CD4-positive, alpha-beta T cell treated with Interleukin-21 for 1 hour (primary cell): Measurements from ENCODE around the gene SUGCT.
"Not testable (repeated sequence)": the region's sequence is repeated elsewhere in the genome, so short reads cannot be mapped to it uniquely, and the experiment has no call there.

ENCODE experiments used
- DNase-seq: peaks from one replicate; pipeline ENCODE4 v3.0.0-alpha.2; 2020

SUGCT gene

DNA sequence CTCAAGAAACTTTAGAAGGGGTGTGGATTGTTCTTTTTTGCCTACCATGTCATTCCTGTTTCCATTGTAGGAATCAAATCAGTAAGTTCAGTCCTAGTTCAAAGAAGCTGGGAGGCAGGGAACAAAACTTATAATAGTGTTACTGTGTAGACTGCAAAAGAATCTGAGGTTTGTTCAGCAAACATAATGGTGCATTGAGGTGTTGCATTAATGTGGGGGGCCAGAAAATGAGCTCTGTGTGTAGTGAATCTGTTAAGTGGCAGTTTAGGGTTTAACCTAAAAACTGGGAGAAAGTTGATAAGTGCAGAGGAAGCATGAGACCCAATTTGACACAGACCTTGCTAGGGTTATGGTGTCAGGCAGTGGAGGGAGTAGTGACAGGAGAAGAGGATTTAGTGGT, 197.7 kb downstream of the SUGCT start:
- no peak for DNase-seq

DNA sequence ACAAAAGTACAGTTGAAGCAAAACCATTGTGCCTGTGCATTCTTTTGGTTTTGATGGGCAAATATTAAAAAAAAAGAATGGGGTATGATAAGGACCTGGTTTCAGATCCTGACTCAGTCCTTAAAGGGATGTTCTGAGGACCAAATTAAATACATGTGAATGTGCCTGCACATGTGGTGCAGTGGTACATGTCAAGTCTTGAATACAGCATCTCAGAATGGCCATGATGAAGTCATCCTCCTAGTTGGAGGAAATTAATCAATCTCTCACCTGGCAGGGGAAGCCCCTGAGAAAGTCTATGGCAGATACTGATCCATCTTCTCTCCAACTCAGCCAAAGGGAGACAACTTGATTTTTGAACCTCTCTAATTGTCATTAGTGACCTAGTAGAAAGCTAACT, 207.0 kb downstream of the SUGCT start:
- DNase-seq: no peak

DNA sequence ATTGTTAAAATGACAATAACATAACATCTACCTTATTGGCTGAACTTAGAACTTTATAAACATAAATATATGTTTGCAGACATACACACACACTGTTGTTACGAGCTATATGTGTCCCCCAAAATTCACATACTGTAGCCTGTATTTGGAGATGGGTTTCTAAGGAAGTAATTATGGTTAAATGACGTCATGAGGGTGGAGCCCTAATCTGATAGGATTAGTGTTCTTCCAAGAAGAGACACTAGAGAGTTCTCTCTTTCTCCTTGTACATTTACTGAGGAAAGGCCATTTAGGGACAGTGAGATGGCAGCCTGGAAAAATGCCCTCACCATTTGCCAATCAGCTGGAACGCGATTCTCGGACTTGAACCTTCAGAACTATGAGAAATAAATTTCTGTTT, 211.7 kb downstream of the SUGCT start:
- no peak for DNase-seq

DNA sequence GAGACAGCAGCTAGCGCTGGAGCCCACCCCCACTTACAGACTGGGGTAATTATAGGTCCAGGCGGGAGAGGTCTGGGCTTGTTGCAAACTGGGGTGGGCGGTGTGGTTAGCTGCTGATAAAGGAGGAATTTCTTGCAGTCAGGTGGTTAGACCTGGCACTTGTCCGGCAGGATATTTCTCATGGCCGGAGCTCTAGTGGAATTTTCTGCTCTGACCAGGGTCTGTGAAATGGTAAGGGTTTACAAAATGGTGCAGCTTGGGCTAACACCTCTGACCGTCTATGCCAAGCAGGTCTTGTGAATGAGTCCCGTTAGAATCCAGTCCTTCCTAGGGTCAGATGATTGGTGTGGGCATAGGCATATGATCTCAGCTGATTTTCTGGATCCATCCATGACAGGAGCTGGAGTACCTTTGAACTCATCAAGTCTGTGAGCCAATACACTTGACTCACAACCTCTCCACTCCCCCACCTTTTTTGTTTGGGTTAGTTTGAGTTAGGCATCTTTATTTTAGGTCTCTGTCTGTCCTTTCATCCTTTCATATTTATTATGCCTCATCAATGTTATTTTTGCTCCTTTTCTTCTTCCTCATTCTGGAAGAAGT, 213.4 kb downstream of the SUGCT start:
- no peak for DNase-seq

DNA sequence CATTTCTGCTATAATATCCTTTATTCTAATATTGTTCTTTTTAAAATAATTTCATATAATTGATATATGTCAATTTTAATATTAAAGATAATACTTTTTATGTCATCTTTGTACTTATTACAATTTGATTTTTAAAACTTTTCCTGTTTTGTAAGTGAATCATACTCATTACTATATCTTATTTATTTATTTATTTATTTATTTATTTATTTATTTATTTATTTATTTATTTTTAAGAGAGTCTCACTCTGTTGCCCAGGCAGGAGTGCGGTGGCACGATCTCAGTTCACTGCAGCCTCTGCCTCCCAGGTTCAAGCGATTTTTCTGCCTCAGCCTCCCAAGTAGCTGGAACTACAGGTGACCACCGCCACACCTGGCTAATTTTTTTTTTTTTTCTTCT, 215.3 kb downstream of the SUGCT start:
- DNase-seq: no peak

DNA sequence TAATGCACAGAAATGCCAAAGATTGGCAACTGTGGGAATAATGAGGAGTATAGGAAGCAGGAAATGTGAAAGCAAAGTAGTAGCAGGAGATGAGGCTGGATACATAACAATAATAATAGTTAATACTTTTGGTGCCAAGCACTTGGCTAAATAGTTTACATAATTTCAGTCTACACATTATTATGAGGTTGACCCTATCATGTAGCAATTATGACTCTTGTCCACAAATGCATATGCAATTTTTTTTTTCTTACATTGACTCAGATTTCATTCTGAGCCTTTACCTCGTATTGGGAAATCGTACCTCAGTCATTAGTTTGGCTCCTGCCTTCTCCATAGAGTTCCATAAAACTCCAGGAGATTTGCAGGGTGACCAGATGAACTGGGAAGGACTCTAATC, 219.9 kb downstream of the SUGCT start:
- no peak for DNase-seq

DNA sequence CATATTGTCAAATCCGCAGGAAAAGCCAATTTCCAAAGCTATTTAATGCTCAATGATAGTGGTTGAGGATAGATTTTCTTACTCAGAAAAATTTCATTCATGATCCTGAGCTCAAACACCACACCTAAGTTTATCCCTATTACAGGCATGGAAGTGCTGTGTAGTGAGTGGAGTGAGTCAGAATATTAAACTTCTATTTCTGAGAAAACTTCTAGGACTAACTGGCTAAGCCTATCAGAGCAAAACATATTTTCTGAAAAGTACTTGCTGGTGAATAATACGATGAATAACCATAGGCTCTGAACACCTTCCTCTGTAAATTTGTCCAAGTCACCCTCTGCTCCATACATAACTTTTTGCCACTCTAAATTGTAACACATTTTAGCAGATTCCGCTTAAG, 221.5 kb downstream of the SUGCT start:
- DNase-seq: no peak

DNA sequence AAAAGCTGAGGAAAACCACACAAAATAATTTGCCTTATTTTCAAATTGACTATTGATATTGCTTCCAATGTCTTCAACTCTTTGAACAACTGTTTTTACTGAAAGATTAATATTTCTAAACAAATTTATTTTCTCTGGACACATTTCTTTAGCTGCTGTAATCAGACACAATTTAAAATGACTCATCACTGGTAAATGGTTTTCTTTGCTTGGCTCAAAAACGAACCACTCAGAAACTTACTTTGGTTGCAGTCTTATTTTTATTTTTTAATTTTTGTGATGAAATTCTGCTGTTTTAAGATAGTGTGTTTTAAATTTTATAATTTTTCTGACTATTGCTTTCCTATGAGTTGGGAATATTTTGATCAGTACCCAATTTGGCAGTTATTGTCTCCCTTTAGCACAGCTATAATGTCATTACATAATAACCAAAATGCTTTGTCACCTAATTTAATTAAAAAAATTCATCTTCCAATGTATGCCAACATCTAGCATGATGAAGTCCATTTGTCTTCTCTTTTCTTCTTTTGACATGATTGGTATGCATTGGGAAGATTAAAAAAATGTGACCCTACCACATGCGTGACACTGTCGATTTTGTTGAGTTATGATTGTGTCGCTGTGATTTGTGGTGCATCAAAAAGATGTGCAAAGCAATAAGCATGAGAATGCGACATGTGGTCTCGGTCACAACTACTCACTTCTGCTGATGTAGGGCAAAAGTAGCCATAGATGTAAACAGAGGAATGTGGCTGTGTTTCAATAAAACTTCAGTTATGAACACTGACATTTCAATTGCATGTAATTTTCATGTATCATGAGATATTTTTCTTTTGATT, 222.3 kb downstream of the SUGCT start:
- DNase-seq: no peak

DNA sequence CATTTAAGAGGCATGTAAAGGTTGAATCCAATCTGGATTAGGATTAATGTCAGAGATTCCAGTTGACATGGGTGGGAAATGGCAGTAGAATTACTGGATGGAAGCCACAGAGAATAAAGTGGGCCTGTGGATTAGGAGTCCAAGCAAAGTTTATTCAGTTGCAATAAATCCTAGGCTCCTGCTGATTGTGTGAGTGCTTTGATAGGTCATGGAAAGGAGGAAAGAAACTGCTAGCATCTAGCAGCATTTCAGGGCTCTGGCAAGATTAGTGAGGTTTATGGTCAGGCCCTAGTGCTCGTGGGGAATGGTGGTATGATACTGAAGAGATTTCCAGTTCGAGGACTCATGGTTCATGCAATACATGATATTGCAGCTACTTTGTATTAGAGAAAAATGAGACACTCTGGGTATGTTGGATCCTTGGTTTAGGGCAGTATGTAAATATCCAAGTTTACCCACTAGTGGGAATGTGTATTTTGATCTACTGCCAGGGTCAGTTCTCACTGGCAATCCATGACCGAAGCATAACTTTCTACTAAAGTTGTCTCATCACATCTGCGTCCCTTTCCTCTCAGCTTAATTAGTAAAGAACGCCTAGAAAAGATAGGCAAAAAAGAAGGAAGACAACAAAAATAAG, 235.0 kb downstream of the SUGCT start:
- no peak for DNase-seq

DNA sequence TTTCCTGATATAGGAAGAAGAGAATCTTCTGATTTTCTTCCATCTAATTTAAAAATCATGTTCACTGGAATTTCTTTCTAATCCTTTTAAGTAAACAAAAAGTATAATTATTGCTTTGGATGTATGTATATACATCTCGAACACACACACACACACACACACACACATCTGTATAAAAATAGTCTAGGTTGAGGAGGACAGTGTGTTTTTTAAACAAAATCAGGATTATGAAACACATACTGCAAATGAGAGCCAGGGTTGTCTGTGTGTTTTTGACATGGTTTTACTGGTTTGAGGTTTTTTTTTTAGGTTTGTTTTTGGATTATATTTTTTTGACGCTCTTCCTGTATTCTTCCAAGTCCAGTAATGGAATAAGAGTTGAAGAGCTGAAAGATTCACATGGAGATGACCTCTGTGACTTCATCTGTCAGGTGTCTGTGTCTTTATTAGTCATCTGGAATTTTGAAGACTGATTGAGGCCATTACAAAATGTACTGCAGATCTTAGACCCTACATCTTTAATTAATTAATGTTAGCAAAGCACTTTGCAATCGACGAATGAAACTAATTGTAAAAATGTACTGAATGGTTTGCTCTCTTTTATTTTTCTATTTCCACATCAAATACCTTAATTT, 237.1 kb downstream of the SUGCT start:
- DNase-seq: no peak

DNA sequence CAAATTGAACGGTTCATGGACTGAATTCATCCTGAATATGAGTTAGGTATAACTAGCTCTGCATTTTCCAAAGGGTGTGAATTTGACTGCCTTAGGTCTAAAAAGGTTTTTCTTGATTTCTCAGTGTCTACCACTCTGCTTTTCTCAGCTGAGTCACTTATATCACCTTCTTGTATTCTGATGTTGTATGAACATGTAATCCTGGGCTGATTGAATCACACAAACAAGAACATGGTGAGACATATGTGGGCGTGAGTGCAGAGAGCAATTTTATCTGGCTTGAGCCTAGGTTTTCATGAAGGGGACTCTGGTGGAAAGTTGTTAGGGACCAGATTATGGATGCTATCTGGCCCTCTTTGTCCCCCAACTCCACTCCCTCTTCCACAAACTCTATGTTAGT, 239.8 kb downstream of the SUGCT start:
- DNase-seq: no peak

DNA sequence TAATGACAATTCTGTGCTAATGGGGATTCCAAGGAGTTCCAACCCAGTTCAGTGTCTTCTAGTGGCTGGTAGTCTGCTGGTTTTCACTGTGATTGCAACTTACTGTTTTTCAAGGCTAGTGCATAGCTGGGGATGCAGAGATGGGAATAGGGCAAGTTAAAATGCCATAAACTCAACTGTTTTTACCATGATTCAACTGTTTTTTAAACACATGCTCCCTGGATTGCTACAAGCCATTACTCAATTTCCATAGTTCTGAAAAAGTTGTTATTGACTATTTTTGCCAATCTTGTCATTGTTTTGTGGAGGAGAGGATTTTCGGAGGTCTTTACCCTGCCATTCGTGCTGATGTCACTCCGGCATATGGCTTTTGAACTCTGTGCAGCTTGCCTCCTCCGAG, 245.3 kb downstream of the SUGCT start:
- DNase-seq: no peak

DNA sequence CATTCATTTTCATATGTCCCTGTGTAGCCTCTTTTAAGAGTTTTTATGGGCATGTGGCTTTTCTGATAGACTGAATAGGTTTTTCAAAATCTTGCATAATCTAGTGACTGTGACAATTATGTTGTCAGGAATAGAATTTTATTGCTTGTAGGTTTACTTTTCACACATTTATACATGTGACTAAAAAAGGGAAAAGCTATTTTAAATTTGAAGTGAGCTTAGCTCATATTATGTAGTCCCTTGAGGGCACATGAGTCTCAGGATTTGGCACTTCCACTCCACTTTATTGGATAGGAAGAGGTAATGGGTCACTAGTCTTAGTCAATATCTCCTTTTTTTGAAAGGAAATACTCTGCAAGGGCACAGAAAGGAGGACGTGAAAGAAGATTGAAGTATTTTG, 247.3 kb downstream of the SUGCT start:
- DNase-seq: no peak

DNA sequence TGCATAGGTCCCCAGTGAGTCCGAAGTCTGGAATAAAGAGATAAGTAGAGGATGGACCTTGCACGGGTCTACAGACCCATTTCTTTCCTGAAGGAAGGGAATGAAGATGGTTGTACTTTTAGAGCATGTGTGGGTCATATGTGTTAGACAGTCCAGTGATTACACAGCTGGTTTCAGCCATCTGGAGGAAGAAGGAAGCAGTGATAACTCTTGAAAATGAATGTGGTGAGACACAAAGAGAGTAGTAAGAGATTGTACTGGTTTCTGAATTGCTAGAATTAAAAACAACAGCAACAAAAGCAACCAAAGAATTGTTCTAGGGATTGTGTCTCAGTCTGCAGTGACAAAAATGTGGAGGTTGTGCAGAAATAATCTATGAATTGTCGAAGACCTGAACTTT, 258.9 kb downstream of the SUGCT start:
- no peak for DNase-seq

DNA sequence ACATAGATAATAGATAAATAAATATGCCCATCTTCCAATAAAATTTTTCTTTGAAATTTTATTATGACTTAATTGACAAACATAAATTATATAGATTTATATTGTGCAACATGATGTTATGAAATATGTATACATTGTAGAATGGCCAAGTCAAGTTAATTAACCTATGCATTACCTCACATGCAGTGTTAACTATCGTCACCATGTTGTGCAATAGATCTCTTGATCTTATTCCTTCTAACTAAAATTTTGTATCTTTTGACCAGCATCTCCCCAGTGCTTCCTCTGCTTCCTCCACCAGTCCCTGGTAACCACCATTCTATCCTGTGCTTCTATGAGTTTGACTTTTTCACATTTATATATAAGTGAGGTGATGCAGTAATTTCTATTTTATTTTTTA, 259.6 kb downstream of the SUGCT start:
- no peak for DNase-seq

DNA sequence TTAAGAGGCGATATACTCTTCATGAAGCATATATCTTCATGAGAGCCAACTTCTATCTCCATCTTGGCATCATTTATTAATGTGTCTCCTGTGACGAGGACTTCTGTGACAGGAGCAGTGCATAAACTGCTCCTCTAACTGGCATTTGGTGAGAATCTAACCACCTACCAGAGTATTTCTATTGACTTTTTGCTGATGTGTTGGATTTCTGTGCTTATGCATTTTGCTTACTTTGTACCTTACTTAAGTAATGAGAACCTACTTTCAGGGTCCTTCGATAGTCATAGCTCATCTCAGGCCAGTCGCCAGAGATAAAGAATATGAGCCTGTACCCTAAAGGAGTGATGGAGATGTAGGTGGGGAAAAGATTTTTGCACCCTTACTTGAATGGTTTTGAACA, 265.7 kb downstream of the SUGCT start:
- no peak for DNase-seq

DNA sequence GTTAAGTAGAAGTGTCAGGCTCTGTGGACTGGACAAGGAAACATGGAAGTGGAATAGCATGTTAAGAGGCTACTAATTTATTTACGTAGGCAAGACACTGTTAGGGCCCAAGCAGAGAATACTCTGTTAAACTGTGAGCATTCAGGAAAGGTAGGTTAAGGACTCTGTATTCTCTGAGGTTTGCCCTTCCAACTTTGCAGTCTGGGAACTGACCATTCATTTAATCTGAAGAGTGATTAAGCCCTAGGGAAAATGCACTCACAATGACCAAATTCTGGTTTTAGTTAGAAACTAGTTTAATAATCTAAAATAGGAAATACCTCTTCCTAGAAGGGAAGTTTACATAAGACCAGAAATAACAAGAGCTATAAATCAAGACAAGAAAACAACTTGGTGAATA, 266.6 kb downstream of the SUGCT start:
- no peak for DNase-seq

DNA sequence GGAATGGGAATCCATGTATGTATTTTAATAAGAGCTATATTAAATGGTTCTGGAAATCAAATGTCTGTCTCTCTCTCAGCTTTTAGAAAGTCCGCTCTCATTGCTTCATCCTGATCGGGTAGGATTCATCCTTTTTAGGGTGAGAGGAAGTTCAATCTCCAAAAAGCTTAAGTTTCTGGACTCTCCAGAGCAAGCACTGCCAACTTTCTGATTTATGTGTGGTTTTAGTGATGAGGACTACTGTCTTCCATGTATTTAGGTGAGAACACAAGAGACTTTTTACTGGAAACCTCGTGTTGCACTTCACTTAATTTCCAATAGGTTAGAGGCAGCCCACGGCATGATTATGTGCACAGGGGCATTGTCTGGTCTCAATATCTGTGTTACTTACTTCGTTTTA, 267.9 kb downstream of the SUGCT start:
- no peak for DNase-seq

DNA sequence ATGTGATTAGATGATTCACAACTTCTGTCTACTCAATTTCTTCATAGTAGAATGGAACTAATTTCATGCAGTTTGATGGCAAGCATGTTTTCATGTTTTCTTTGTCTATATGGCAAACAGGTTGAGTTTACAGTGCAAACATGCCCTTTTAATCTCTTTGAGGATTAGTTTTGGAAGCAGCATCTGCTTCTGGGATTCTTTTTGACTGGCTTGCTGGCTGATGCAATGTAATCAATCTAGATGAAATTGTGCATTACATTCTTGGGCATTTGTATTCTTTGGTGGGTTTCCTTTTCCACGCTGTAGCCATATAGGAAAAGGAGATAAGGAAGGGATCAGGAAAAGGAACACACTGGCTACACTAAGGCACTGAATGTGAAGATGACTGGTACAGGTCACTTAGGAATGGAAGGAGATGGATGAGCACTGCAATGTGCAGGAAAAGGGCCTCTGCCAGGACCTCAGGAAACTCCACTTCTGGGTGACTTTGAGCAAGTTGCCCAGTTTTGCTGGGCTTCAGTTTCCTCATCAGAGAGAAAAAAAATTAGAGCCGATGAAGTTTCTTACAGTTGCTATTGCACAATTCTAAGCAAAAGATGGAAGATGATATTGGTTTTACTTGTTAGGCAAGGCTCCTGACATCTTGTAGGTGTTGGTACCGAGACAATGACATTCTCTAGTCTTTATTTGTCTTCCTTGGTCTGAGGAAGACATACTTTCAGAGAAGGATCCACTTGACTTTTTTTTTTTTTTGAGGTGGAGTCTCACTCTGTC, 269.1 kb downstream of the SUGCT start:
- DNase-seq: no peak

DNA sequence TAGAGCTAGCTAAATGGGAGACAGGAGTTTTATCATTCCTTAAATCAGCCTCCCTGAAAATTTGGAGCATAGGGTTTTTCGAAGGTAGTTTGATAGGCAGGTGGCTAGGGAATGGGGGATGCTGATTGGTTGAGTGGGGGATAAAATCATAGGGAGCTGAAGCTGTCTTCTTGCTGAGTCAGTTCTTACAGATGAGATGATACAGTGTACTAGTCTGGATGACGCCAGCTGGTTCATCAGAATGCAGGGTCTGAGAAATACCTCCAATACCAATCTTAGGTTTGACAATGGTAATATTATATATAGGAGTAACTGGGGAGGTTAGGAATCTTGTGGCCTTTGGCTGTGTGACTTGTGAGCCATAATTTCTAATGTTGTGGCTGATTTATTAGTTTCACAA, 271.2 kb downstream of the SUGCT start:
- no peak for DNase-seq

DNA sequence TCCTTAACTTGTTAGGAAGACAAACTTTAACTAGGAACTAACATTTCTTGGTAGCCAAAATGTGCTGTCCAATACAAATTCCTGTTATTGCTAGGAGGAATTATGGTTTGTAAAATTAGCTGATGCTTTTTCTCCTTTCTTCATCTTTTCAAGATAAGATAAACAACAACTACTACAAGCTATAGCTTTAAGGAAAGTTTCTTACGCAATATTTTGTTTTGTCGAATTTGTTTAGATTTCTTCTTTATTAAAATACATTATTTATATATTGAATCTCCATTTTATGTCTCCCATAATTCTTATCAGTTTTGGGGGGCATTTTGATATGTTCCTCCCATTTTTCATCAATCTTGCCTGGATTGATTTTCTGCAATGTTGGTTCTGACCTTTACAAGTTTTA, 277.5 kb downstream of the SUGCT start:
- no peak for DNase-seq

DNA sequence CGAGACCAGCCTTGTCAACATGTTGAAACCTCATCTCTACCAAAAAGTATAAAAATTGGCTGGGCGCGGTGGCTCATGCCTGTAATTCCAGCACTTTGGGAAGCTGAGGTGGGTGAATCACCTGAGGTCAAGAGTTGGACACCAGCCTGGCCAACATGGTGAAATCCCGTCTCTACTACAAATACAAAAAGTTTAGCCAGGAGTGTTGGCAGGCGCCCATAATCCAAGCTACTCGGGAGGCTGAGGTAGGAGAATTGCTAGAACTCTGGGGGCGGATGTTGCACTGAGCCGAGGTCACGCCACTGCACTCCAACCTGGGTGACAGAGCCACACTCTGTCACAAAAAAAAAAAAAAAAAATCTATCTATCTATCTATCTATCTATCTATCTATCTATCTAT, 279.9 kb downstream of the SUGCT start:
- DNase-seq: not testable (repeated sequence)

DNA sequence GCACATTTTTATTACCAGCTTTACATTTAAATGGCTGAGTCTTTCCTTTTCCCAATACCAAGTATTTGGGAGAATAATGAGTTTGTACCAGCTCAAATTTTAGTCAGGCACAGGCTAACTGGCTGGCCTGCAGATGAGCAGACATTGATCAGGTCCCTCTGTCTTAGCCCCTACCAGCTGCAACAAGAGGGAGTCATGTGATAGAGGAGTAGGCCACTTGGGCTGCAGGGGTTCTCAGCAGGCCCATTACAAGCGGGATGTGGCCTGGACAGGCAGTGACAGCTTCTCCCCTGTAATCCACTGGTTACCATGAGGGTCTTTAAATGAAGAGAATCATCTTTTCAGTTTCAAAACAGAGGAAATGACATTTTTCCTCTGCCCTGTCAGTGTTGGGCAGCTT, 283.6 kb downstream of the SUGCT start:
- no peak for DNase-seq
